GM21515 (cell line): ENCODE results near the gene GARS1.
"Not testable (repeated sequence)": the region's sequence is repeated elsewhere in the genome, so short reads cannot be mapped to it uniquely, and the experiment has no call there.

Source experiments
- ATAC-seq: cut with Tn5 transposase; IDR thresholded peaks from one replicate; pipeline ENCODE4 v1.9.1; 2021; ENCODE audit not compliant: unreplicated experiment

Gene GARS1

GRCh38 chr7:30594540-30595435, at the start of gene GARS1:
Gene GARS1, plus strand, starts transcription at chr7:30594878. Its CDS starts 44 bp downstream, at chr7:30594922.
- peak; percentile 88 for ATAC-seq

- ATAC-seq, result no peak
Observed at GRCh38 chr7:30545791-30546555, 48.7 kb upstream of the GARS1 start.

- ATAC-seq, result no peak
Observed at GRCh38 chr7:30546596-30546995, 48.1 kb upstream of the GARS1 start.

GRCh38 chr7:30548845-30549244, 45.8 kb upstream of the GARS1 start:
- no peak for ATAC-seq

GRCh38 chr7:30549931-30550493, 44.7 kb upstream of the GARS1 start:
- ATAC-seq, result no peak

GRCh38 chr7:30552330-30552729, 42.3 kb upstream of the GARS1 start:
- no peak for ATAC-seq

GRCh38 chr7:30553141-30553540, 41.5 kb upstream of the GARS1 start:
- ATAC-seq, result no peak

GRCh38 chr7:30553546-30553945, 41.1 kb upstream of the GARS1 start:
- no peak for ATAC-seq

- ATAC-seq, result no peak
Observed at GRCh38 chr7:30555525-30555924, 39.2 kb upstream of the GARS1 start.

GRCh38 chr7:30556840-30557239, 37.8 kb upstream of the GARS1 start:
- ATAC-seq, result no peak

- ATAC-seq, result no peak
Observed at GRCh38 chr7:30557245-30557644, 37.4 kb upstream of the GARS1 start.

GRCh38 chr7:30559611-30560010, 35.1 kb upstream of the GARS1 start:
- no peak for ATAC-seq

GRCh38 chr7:30561389-30561788, 33.3 kb upstream of the GARS1 start:
- ATAC-seq, result no peak

GRCh38 chr7:30562498-30562897, 32.2 kb upstream of the GARS1 start:
- ATAC-seq, result no peak

GRCh38 chr7:30562909-30563308, 31.8 kb upstream of the GARS1 start:
- no peak for ATAC-seq

- no peak for ATAC-seq
Observed at GRCh38 chr7:30563326-30563942, 31.2 kb upstream of the GARS1 start.

GRCh38 chr7:30564243-30564892, 30.3 kb upstream of the GARS1 start:
- peak; percentile 84 for ATAC-seq

- no peak for ATAC-seq
Observed at GRCh38 chr7:30566596-30566995, 28.1 kb upstream of the GARS1 start.

- ATAC-seq, result no peak
Observed at GRCh38 chr7:30567081-30567480, 27.6 kb upstream of the GARS1 start.

- ATAC-seq, result not testable (repeated sequence)
Observed at GRCh38 chr7:30570238-30570637, 24.4 kb upstream of the GARS1 start.
